IMR-90 (cell line): Measurements from ENCODE around the gene EHBP1L1. TPM values are rescaled to one million over a fixed set of nuclear protein-coding genes. Genes with fewer than 3 reads are reported as not detected.

Experiments
- ATAC-seq: fragments of 200-7000 bp; cut with Tn5 transposase; 2 replicates; pipeline ENCODE4 v1.9.1; 2020; ENCODE audit warnings: low read depth, mild to moderate bottlenecking, moderate library complexity
- BruUV-seq: library from RNA; stranded (reverse); fragments of 400-500 nt; replicated peaks from 2 replicates; lab custom pipeline; 2021; lab: Mats Ljungman, UMichigan
- CTCF ChIA-PET: fragments of 300-600 bp; formaldehyde crosslinking; extraction: SDS; loops from one replicate; lab custom pipeline; 2021; ENCODE audit warnings: antibody characterized with exemption; lab: Yijun Ruan, JAX
- POLR2A ChIA-PET: fragments of 300-600 bp; sonication (Branson Sonifier 250); formaldehyde crosslinking; loops from one replicate; lab custom pipeline; 2022; ENCODE audit warnings: antibody characterized with exemption; ENCODE audit not compliant: unreplicated experiment; lab: Charles Lee
- DNase-seq: peaks from one replicate; pipeline ENCODE4 v3.0.0; 2013
- H2AFZ ChIP-seq: replicated peaks from 2 replicates; pipeline ENCODE3; 2013; ENCODE audit warnings: low read length, mild to moderate bottlenecking; ENCODE audit not compliant: poor library complexity
- H2AK5ac ChIP-seq: 2 replicates; pipeline ENCODE4 v1.6.1; 2013; ENCODE audit warnings: low read depth, low read length, inconsistent platforms
- H2AK9ac ChIP-seq: replicated peaks from 2 replicates; pipeline ENCODE3; 2013; ENCODE audit warnings: mild to moderate bottlenecking, low read depth, low read length, moderate library complexity; ENCODE audit not compliant: poor library complexity
- H2BK120ac ChIP-seq: 2 replicates; pipeline ENCODE4 v1.6.1; 2013; ENCODE audit warnings: low read depth, low read length, inconsistent platforms
- H2BK15ac ChIP-seq: 3 replicates; pipeline ENCODE4 v1.6.1; 2013; ENCODE audit warnings: low read depth, low read length, inconsistent platforms
- H2BK20ac ChIP-seq: 2 replicates; pipeline ENCODE4 v1.6.1; 2013; ENCODE audit warnings: low read depth, mild to moderate bottlenecking, inconsistent platforms, low read length, moderate library complexity
- H2BK5ac ChIP-seq: 2 replicates; pipeline ENCODE4 v1.6.1; 2013; ENCODE audit warnings: mild to moderate bottlenecking, low read depth, low read length, inconsistent platforms; ENCODE audit not compliant: poor library complexity, severe bottlenecking
- H3K14ac ChIP-seq: replicated peaks from 2 replicates; pipeline ENCODE4 v1.6.1; 2013; ENCODE audit warnings: low read depth, low read length, inconsistent platforms
- H3K18ac ChIP-seq: 2 replicates; pipeline ENCODE4 v1.6.1; 2013; ENCODE audit warnings: low read depth, low read length, control low read depth
- H3K23ac ChIP-seq: 2 replicates; pipeline ENCODE4 v1.6.1; 2013; ENCODE audit warnings: low read depth, low read length, inconsistent platforms
- H3K27ac ChIP-seq: 2 replicates; pipeline ENCODE4 v1.5.1; 2013; ENCODE audit warnings: mild to moderate bottlenecking, control low read depth, low read length; ENCODE audit not compliant: insufficient read depth
- H3K27me3 ChIP-seq: 2 replicates; pipeline ENCODE4 v1.6.1; 2013; ENCODE audit warnings: low read length; ENCODE audit not compliant: control insufficient read depth, insufficient read depth
- H3K36me3 ChIP-seq: 2 replicates; pipeline ENCODE4 v1.6.1; 2013; ENCODE audit warnings: low read length, mixed read lengths; ENCODE audit not compliant: control insufficient read depth, insufficient read depth
- H3K4ac ChIP-seq: 2 replicates; pipeline ENCODE4 v1.6.1; 2013; ENCODE audit warnings: low read depth, low read length, inconsistent platforms
- H3K4me1 ChIP-seq: 2 replicates; pipeline ENCODE4 v1.6.1; 2013; ENCODE audit warnings: low read length, mixed read lengths; ENCODE audit not compliant: control insufficient read depth, insufficient read depth
- H3K4me2 ChIP-seq: 2 replicates; pipeline ENCODE4 v1.6.1; 2013; ENCODE audit warnings: low read depth, mild to moderate bottlenecking, control low read depth, low read length, moderate library complexity
- H3K4me3 ChIP-seq: 2 replicates; pipeline ENCODE4 v1.5.1; 2013; ENCODE audit warnings: low read depth, mild to moderate bottlenecking, control low read depth, low read length, moderate library complexity; ENCODE audit not compliant: insufficient read depth
- H3K56ac ChIP-seq: 2 replicates; pipeline ENCODE4 v1.6.1; 2013; ENCODE audit warnings: low read length, inconsistent platforms; ENCODE audit not compliant: insufficient read depth; ENCODE audit errors: extremely low read depth
- H3K79me1 ChIP-seq, 2 experiments: 2 replicates each; pipeline ENCODE4 v1.6.1; 2013; ENCODE audit warnings: low read length in 2 of 2, inconsistent platforms in 1 of 2, low read depth in 1 of 2
- H3K9ac ChIP-seq: 2 replicates; pipeline ENCODE4 v1.6.1; 2013; ENCODE audit warnings: low read depth, low read length, control low read depth
- H3K9me1 ChIP-seq: 2 replicates; pipeline ENCODE4 v1.6.1; 2013; ENCODE audit warnings: low read length, inconsistent platforms; ENCODE audit not compliant: insufficient read depth
- H3K9me3 ChIP-seq: 2 replicates; pipeline ENCODE4 v1.6.1; 2013; ENCODE audit warnings: low read length; ENCODE audit not compliant: control insufficient read depth, insufficient read depth
- H4K20me1 ChIP-seq: 2 replicates; pipeline ENCODE4 v1.6.1; 2013; ENCODE audit warnings: low read length, inconsistent platforms; ENCODE audit not compliant: insufficient read depth
- H4K5ac ChIP-seq: 2 replicates; pipeline ENCODE4 v1.6.1; 2013; ENCODE audit warnings: mild to moderate bottlenecking, low read depth, low read length, control low read depth
- H4K8ac ChIP-seq, 2 experiments: 2 replicates each; pipeline ENCODE4 v1.6.1; 2013; ENCODE audit warnings: low read depth in 2 of 2, low read length in 2 of 2, control low read depth in 1 of 2, inconsistent platforms in 1 of 2
- H4K91ac ChIP-seq: 2 replicates; pipeline ENCODE4 v1.6.1; 2013; ENCODE audit warnings: low read depth, low read length, inconsistent platforms; ENCODE audit not compliant: insufficient read depth
- CTCF ChIP-seq: conservative IDR thresholded peaks from 2 replicates; pipeline ENCODE4 v1.5.1; 2012; ENCODE audit warnings: mild to moderate bottlenecking, low read depth, low read length, improper control_type of control experiment
- ELK1 ChIP-seq: fragments of 150-350 bp; IDR thresholded peaks from 2 replicates; pipeline ENCODE4 v1.6.1; 2016; ENCODE audit warnings: low read depth, mild to moderate bottlenecking, low read length, moderate library complexity, borderline replicate concordance
- MAFK ChIP-seq: IDR thresholded peaks from 2 replicates; pipeline ENCODE4 v1.6.1; 2012; ENCODE audit warnings: low read depth, low read length, improper control_type of control experiment
- MAZ ChIP-seq: IDR thresholded peaks from 2 replicates; pipeline ENCODE4 v1.6.1; 2012; ENCODE audit warnings: low read depth, mild to moderate bottlenecking, low read length, improper control_type of control experiment, moderate library complexity, borderline replicate concordance
- NFE2L2 ChIP-seq: fragments of 150-350 bp; IDR thresholded peaks from 2 replicates; pipeline ENCODE4 v1.6.1; 2016; ENCODE audit warnings: low read depth, mild to moderate bottlenecking, low read length
- POLR2A ChIP-seq: IDR thresholded peaks from 2 replicates; pipeline ENCODE4 v1.6.1; 2012; ENCODE audit warnings: mild to moderate bottlenecking, low read depth, low read length
- RAD21 ChIP-seq: IDR thresholded peaks from 2 replicates; pipeline ENCODE4 v1.6.1; 2012; ENCODE audit warnings: low read length, improper control_type of control experiment
- RCOR1 ChIP-seq: IDR thresholded peaks from 2 replicates; pipeline ENCODE4 v1.6.1; 2012; ENCODE audit warnings: mild to moderate bottlenecking, low read length, improper control_type of control experiment; ENCODE audit not compliant: insufficient replicate concordance
- RFX5 ChIP-seq: IDR thresholded peaks from 2 replicates; pipeline ENCODE4 v1.8.0; 2012; ENCODE audit warnings: low read depth, mild to moderate bottlenecking, low read length, moderate library complexity
- SMC3 ChIP-seq: fragments of 150-350 bp; IDR thresholded peaks from 2 replicates; pipeline ENCODE4 v1.6.1; 2016; ENCODE audit warnings: low read depth, mild to moderate bottlenecking, antibody characterized with exemption, low read length, moderate library complexity
- USF2 ChIP-seq: fragments of 150-350 bp; IDR thresholded peaks from 2 replicates; pipeline ENCODE4 v1.6.1; 2017; ENCODE audit warnings: mild to moderate bottlenecking, antibody characterized with exemption, low read length, low read depth
- WGBS, 2 experiments: methylation state at CpG; one replicate each; pipeline versions ENCODE4 v1.1.5 to v1.1.7; 2013; ENCODE audit warnings: missing lambda C conversion rate in 2 of 2; ENCODE audit not compliant: insufficient read length in 1 of 2; ENCODE audit errors: extremely low coverage in 2 of 2; 5-methylcytosine and 5-hydroxymethylcytosine counted together
- dilution Hi-C: fragments of 300-500 bp; cut with HindIII; formaldehyde crosslinking; loops from one replicate; pipeline ENCODE4 v1.14.3; 2018; ENCODE audit warnings: low sequenced_read_pairs; ENCODE audit not compliant: unreplicated experiment
- in situ Hi-C: fragments of 300-500 bp; cut with MboI; formaldehyde crosslinking; loops from 3 replicates; pipeline ENCODE4 v1.14.3; 2019; ENCODE audit warnings: low sequenced_read_pairs, inconsistent platforms, mixed read lengths
- intact Hi-C: fragments of 100-400 bp; cut with micrococcal nuclease; formaldehyde crosslinking; loops from 2 replicates; pipeline ENCODE4 v1.10.0; 2022
- polyA plus RNA-seq, 3 experiments: library from polyadenylated mRNA; depleted of rRNA; stranded (reverse); fragments of >200 nt; gene quantifications; 2 replicates each; pipeline ENCODE4 v1.2.3, GENCODE V29; 2012; ENCODE audit warnings: low replicate concordance in 1 of 3
- total RNA-seq: library from RNA; depleted of rRNA; stranded (reverse); fragments of >200 nt; gene quantifications from 2 replicates; pipeline ENCODE4 v1.2.3, GENCODE V29; 2012

EHBP1L1 gene
- total and polyA plus RNA-seq, 2 of the 4 experiments (the other 2 are of a cell fraction) = 10.0 to 27.4 TPM

- no peak overlapping the region for H4K8ac ChIP-seq
- H3K4me3 ChIP-seq = no peak overlapping the region
- H3K79me1 ChIP-seq = peaks cover 0 to 5% of the 10 kb centered on the region in 2 experiments; a peak in 1 of 4 replicates
- no peaks in the 10 kb centered on the region for H3K9me3 ChIP-seq
- no peak overlapping the region for H2BK120ac ChIP-seq
- no peak overlapping the region for H3K18ac ChIP-seq
- no peak overlapping the region for H2BK20ac ChIP-seq
- BruUV-seq = no TSS peak
- no peaks in the 10 kb centered on the region for H3K4me1 ChIP-seq
- POLR2A ChIA-PET = interaction anchor here (0.6 kb wide), 1 partner anchor 91 kb away, joined by 4 read pairs; no protein-coding TSS in a partner anchor
- no peak overlapping the region for H3K14ac ChIP-seq
- ATAC-seq = peak; percentile 60
- H4K20me1 ChIP-seq = peaks cover 5% of the 10 kb centered on the region
- peak overlapping the region; percentile 21 for H2AFZ ChIP-seq
- H2BK5ac ChIP-seq = no peak overlapping the region
- H4K5ac ChIP-seq = no peak overlapping the region
- peaks cover 28% of the 10 kb centered on the region for H3K36me3 ChIP-seq
- H2AK5ac ChIP-seq = no peak overlapping the region
- peak overlapping the region; percentile 70 for H2AK9ac ChIP-seq
- no peak overlapping the region for H3K23ac ChIP-seq
- WGBS, 2 experiments = 93% methylated on average over 18 of the region's 26 CpGs; no CpG with 5 or more reads in 1 of the 2 experiments
- H3K9ac ChIP-seq = no peak overlapping the region
- no peak overlapping the region for H3K56ac ChIP-seq
- no peaks in the 10 kb centered on the region for H3K9me1 ChIP-seq
- dilution Hi-C loops = no loop called here
- no peak overlapping the region for H3K4me2 ChIP-seq
- H2BK15ac ChIP-seq = no peak overlapping the region
- H3K4ac ChIP-seq = no peak overlapping the region
- H3K27ac ChIP-seq = no peak overlapping the region
- intact Hi-C loops = no loop called here
- no peak overlapping the region for H4K91ac ChIP-seq
- DNase-seq = no peak
- no peak for TF ChIP-seq RFX5
- no peak for TF ChIP-seq POLR2A
- TF ChIP-seq RAD21 = peak; percentile 58
- no peak for TF ChIP-seq MAZ
- peak; percentile 57 for TF ChIP-seq CTCF
- TF ChIP-seq USF2 = no peak
- TF ChIP-seq NFE2L2 = no peak
- TF ChIP-seq RCOR1 = no peak
- TF ChIP-seq MAFK = no peak
- TF ChIP-seq ELK1 = no peak
- TF ChIP-seq SMC3 = peak; percentile 58
- no peaks in the 10 kb centered on the region for H3K27me3 ChIP-seq
- CTCF ChIA-PET = interaction anchor here (0.7 to 1.7 kb wide), 4 partner anchors 10 to 53 kb away, joined by 3 to 9 read pairs (median 4); no protein-coding TSS in a partner anchor
- in situ Hi-C loops = no loop called here
Observed at GRCh38 chr11:65593518-65594414, 17.9 kb downstream of the EHBP1L1 start.
